Fibroblast of the aortic adventitia (primary cell): Measurements from ENCODE around the gene ZNF654. TPM values are rescaled to one million over a fixed set of nuclear protein-coding genes. Genes with fewer than 3 reads are reported as not detected.
A peak's percentile ranks its signal among the peaks of the same experiment; 100 is the strongest.

Experiments used
- DNase-seq: peaks from one replicate; pipeline ENCODE4 v3.0.0-alpha.2; 2010; ENCODE audit warnings: low read depth
- H3K4me3 ChIP-seq: 2 replicates; pipeline ENCODE4 v1.5.1; 2011; ENCODE audit warnings: low read depth, mild to moderate bottlenecking, control low read depth, low read length, moderate library complexity
- CTCF ChIP-seq: IDR thresholded peaks from 2 replicates; pipeline ENCODE4 v1.5.1; 2011; ENCODE audit warnings: mild to moderate bottlenecking, low read length, control low read depth, inconsistent platforms; ENCODE audit not compliant: insufficient read depth
- total RNA-seq: library from RNA; depleted of rRNA; stranded (reverse); fragments of >200 nt; gene quantifications from 2 replicates; pipeline ENCODE4 v1.2.3, GENCODE V29; 2012; ENCODE audit warnings: low replicate concordance

Gene ZNF654
- total RNA-seq, 1 donor: 19.1 TPM

DNA sequence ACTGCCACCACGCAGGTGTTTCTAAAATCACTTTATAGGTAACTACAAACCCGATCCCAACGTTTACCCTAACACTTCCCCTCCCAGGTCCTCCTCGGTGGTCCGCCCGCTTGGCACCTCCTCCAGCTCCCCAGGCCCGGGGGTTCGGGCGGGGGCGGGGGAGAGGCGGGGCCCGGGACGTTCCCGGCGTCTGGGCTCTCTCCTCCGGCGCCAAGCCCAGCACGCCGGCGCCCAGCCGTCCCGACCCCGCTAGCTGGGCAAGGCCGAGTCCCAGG, 812 bp upstream of the ZNF654 start:
- no peak for DNase-seq

GRCh38 chr3:88059380-88060170, 520 bp downstream of the ZNF654 start:
- H3K4me3 ChIP-seq: peak overlapping the region; percentile 83
- TF ChIP-seq CTCF: no peak
- peak; percentile 16 for DNase-seq

More for the DNA sequence above, 812 bp upstream of the ZNF654 start:
- peak overlapping the region; percentile 72 for H3K4me3 ChIP-seq
- no peak for TF ChIP-seq CTCF

DNA sequence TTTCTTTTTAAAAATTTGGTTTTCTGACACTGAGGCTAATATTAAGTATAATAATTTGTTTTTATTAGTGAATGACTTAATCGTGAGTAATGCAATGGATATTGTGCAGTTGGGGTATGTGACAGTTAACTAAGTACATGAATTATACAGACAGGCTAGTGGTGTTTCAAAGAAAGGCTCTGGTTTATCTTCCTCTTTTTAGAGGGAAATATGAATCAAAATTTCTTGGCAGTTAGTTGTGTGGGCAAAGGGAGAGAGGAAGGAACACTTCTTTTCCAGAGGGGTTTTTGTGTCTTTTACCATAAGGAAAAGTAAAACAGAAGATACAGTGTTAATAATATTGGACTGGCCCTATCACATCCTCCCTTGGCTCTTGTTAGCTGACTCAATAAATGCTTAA, 2.7 kb downstream of the ZNF654 start:
- peak; percentile 20 for DNase-seq
- H3K4me3 ChIP-seq: peak overlapping the region; percentile 29
- no peak for TF ChIP-seq CTCF

DNA sequence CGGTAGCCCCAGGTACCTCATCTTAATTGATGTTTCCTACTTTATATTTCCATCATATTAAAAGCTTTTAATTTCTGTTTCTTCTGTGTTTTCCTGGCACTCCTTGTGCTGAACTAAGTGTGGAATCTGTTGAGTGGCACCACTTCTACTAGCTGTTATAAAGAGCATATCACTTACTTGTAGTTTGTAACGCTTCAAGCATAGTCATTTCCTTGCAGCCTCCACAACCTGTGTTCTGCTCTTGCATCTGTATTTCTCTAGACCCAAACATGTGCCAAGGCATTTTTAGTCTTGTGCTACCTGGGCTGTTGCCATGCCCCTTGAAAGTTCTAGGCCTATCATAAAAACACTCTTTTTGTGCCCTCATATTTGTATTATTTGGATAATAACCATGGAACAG, 16.0 kb downstream of the ZNF654 start:
- DNase-seq: no peak
- no peak for TF ChIP-seq CTCF
- H3K4me3 ChIP-seq: no peak overlapping the region

DNA sequence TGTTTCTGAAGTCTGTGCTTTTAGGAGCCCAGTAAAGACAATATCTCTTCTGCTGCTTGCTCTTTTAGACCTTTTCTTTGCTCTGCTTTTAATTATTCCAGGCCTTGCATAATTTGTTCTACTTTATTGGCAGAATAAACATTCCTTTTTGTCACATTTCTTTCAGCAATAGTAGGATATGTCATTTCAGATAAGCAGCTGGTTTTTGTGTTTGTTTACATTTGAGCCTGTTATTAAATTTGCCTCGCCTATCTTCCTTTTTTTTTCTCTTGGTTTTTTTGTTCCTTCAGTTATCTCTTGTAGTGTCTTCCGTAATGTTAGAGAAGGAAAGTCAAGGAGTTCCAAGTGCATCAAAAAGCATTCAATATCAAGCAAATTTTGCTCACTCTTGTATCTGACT, 16.4 kb downstream of the ZNF654 start:
- no peak for TF ChIP-seq CTCF
- DNase-seq: no peak
- H3K4me3 ChIP-seq: no peak overlapping the region

DNA sequence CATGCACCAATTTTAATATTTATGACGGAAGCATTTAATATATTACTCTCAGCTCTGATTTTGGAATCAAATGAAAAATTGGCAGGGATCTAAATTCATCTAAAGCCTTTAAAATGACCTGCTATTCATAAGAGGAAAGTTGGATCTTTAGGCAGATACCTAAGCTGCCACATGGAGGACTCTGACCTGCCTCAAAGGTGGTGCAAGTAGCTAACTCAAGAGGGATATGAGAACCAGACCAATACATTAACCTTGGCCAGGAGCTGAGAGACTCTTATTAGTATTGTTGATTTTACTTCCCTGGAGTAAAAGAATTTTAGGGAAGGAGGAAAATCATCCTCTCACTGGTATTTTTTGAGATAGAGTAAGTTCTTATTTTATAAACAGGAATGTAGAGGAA, 17.7 kb downstream of the ZNF654 start:
- no peak overlapping the region for H3K4me3 ChIP-seq
- no peak for TF ChIP-seq CTCF
- DNase-seq: no peak

DNA sequence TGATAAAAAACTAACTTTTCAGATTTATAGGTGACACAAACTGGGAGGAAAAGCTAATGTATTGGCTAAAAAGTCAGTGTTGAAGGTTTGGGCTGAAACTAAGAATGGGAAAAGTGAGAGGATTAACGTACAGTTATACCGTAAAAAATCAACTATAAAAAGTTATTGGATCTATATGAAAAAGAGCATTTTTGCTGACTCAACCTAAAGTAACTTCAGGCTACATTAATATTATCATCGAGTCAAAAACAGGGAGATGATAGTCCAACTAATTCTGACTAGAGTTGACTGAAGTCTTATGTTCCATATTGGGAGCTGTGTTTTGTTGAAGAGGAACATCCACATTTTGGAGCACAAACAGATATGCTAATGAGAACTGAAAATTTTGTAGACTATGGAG, 19.9 kb downstream of the ZNF654 start:
- DNase-seq: no peak
- no peak overlapping the region for H3K4me3 ChIP-seq
- TF ChIP-seq CTCF: no peak
